B cell (primary cell): ENCODE measurements around the gene DPM2.

Experiments
- EZH2 ChIP-seq: IDR thresholded peaks from 2 replicates; pipeline ENCODE4 v1.6.1; 2012; ENCODE audit warnings: borderline replicate concordance, low read depth, mild to moderate bottlenecking, moderate library complexity, low read length; ENCODE audit not compliant: insufficient read depth, poor library complexity, severe bottlenecking
- TF ChIP-seq, protein P1 (sequence below): fragments of 200-600 bp; IDR thresholded peaks from one replicate; pipeline ENCODE4 v1.8.0; 2022; ENCODE audit warnings: antibody characterized with exemption, mild to moderate bottlenecking

DNA sequence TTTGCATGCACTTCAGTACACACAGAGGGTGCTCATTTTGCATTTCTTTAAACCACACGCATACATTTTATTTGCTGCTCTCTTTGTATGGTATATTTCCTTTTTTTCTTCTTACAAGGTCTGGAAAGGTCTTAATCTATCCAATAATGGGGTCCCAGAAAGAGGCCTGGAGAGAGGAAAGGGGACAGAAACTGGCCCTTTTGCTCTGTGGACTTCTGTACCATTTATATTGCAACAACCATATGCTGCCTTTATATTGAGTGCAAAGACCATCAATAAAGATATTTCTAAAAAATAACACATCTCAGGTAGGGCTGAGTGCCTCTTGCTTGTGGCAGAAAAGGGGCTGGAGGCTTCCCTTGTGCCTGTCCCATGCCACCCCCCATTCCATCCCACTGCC is 15.5 kb upstream of the DPM2 start:
- TF ChIP-seq EZH2, result no peak
- TF ChIP-seq, protein P1, sequence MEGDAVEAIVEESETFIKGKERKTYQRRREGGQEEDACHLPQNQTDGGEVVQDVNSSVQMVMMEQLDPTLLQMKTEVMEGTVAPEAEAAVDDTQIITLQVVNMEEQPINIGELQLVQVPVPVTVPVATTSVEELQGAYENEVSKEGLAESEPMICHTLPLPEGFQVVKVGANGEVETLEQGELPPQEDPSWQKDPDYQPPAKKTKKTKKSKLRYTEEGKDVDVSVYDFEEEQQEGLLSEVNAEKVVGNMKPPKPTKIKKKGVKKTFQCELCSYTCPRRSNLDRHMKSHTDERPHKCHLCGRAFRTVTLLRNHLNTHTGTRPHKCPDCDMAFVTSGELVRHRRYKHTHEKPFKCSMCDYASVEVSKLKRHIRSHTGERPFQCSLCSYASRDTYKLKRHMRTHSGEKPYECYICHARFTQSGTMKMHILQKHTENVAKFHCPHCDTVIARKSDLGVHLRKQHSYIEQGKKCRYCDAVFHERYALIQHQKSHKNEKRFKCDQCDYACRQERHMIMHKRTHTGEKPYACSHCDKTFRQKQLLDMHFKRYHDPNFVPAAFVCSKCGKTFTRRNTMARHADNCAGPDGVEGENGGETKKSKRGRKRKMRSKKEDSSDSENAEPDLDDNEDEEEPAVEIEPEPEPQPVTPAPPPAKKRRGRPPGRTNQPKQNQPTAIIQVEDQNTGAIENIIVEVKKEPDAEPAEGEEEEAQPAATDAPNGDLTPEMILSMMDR, result no peak
